Fibroblast of lung (primary cell): ENCODE results near the gene AKNA. TPM values are rescaled to one million over a fixed set of nuclear protein-coding genes. Genes with fewer than 3 reads are reported as not detected.

Experiments
- DNase-seq, 2 donors: peaks; one replicate each; pipeline versions ENCODE4 v3.0.0 to v3.0.0-alpha.2; 2010; ENCODE audit warnings: low read depth in 2 of 2
- H2AFZ ChIP-seq: 2 replicates; pipeline ENCODE4 v1.5.1; 2012; ENCODE audit warnings: low read length, control low read depth, inconsistent platforms
- H3K27ac ChIP-seq: 2 replicates; pipeline ENCODE4 v1.5.1; 2011; ENCODE audit warnings: low read length, control low read depth; ENCODE audit not compliant: insufficient read depth
- H3K27me3 ChIP-seq: 2 replicates; pipeline ENCODE4 v1.5.1; 2011; ENCODE audit warnings: mild to moderate bottlenecking, low read length; ENCODE audit not compliant: control insufficient read depth, insufficient read depth
- H3K36me3 ChIP-seq: 2 replicates; pipeline ENCODE4 v1.5.1; 2011; ENCODE audit warnings: low read length; ENCODE audit not compliant: control insufficient read depth, insufficient read depth
- H3K4me1 ChIP-seq: 2 replicates; pipeline ENCODE4 v1.5.1; 2011; ENCODE audit warnings: low read length; ENCODE audit not compliant: control insufficient read depth, insufficient read depth; ENCODE audit errors: extremely low read depth
- H3K4me2 ChIP-seq: 2 replicates; pipeline ENCODE4 v1.5.1; 2011; ENCODE audit warnings: low read length, control low read depth; ENCODE audit not compliant: insufficient read depth; ENCODE audit errors: extremely low read depth
- H3K4me3 ChIP-seq, 4 experiments: fragments of 200-600 bp in 1 of 4; sonication (generic) in 1 of 4; replicated peaks in 1 of 4; 2 replicates each; pipeline ENCODE4 v1.5.1; 2011 to 2016; ENCODE audit warnings: low read length in 4 of 4, low read depth in 3 of 4, mild to moderate bottlenecking in 3 of 4, control low read depth in 2 of 4, inconsistent platforms in 1 of 4, mixed read lengths in 1 of 4; ENCODE audit not compliant: insufficient read depth in 1 of 4; ENCODE audit errors: control extremely low read depth in 1 of 4
- H3K79me2 ChIP-seq: 2 replicates; pipeline ENCODE4 v1.5.1; 2012; ENCODE audit warnings: mild to moderate bottlenecking, low read length, inconsistent platforms; ENCODE audit not compliant: control insufficient read depth, insufficient read depth
- H3K9ac ChIP-seq: 2 replicates; pipeline ENCODE4 v1.5.1; 2011; ENCODE audit warnings: mild to moderate bottlenecking, low read length, control low read depth; ENCODE audit not compliant: insufficient read depth
- H3K9me3 ChIP-seq: 2 replicates; pipeline ENCODE4 v1.5.1; 2012; ENCODE audit warnings: low read depth, low read length; ENCODE audit not compliant: control insufficient read depth, insufficient read depth
- H4K20me1 ChIP-seq: 2 replicates; pipeline ENCODE4 v1.5.1; 2011; ENCODE audit warnings: low read length; ENCODE audit not compliant: control insufficient read depth, insufficient read depth; ENCODE audit errors: extremely low read depth
- CTCF ChIP-seq, 2 donors: IDR thresholded peaks in 1 of 2; conservative IDR thresholded peaks in 1 of 2; 1 replicate in 1 of 2; 2 replicates in 1 of 2; pipeline ENCODE4 v1.5.1; 2011 to 2012; ENCODE audit warnings: low read length in 2 of 2, control low read depth in 1 of 2, inconsistent platforms in 1 of 2, low read depth in 1 of 2, mild to moderate bottlenecking in 1 of 2
- EZH2 ChIP-seq: IDR thresholded peaks from 2 replicates; pipeline ENCODE4 v1.5.1; 2012; ENCODE audit warnings: low read length, control low read depth, mild to moderate bottlenecking; ENCODE audit errors: missing control alignments
- polyA plus RNA-seq, 2 donors: library from polyadenylated mRNA; depleted of rRNA in 1 of 2; stranded (reverse) in 1 of 2; unstranded in 1 of 2; fragments of >200 nt; gene quantifications; 2 replicates each; pipeline ENCODE4 v1.2.1, GENCODE V29; 2011 to 2012; ENCODE audit warnings: missing spikeins in 1 of 2
- total RNA-seq: library from RNA; depleted of rRNA; stranded (reverse); fragments of >200 nt; gene quantifications from 2 replicates; pipeline ENCODE4 v1.2.1, GENCODE V29; 2014

AKNA gene
- total and polyA plus RNA-seq, 2 donors (not counting 1 experiment from before 2014, with no cell fraction given): 5.6 to 19.3 TPM

DNA sequence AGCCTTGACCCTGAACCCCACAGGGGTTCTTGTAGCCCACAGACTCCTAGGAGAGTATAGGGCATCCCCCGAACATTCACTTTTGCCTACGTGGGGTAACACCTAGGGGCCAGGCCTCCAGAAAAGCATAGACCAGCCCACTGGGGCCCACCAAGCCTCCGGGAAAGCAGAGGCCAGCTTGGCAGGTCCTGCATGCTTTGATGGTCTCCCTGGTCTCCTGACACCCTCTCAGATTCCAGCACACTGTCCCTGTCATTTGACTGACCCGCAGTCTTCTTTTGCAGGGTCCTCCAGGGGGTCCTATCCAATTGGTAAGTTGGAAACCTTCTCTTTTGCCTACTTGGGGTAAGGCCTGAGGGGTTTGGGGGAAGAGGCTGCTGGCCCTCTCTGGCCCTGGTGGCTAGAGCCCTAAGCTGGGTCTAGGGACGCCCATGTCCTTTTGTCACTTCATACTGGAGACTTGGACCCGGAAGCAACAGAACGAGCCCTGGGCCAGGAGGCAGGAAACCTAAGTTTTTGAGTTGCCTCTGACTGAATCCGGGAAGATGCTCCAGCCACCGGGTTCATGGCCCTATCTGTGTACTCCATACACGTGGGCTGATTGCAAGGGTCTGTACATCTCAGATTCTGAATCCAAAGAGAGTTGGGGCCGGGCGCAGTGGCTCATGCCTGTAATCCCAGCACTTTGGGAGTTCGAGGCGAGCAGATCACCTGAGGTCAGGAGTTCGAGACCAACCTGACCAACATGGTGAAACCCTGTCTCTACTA is 85.8 kb downstream of the AKNA start:
- Histone ChIP-seq H3K9ac (no peak overlapping the region), H3K4me2 (no peak overlapping the region), H3K4me1 (no peaks in the 10 kb centered on the region), H3K4me3 (no peak overlapping the region), H4K20me1 (no peaks in the 10 kb centered on the region), H3K27me3 (no peaks in the 10 kb centered on the region), H3K27ac (no peak overlapping the region), H3K9me3 (no peaks in the 10 kb centered on the region), H3K36me3 (no peaks in the 10 kb centered on the region), H3K79me2 (no peaks in the 10 kb centered on the region), H2AFZ (no peak overlapping the region)
- no peak for DNase-seq
- TF ChIP-seq EZH2 (no peak), CTCF (conservative IDR thresholded peaks at IDR 0.05 in 1 of 2, IDR thresholded peaks at IDR 0.05 in 1 of 2; ENCODE audit: low read depth in 1 of 2, low read length in 2 of 2) (no peak)

DNA sequence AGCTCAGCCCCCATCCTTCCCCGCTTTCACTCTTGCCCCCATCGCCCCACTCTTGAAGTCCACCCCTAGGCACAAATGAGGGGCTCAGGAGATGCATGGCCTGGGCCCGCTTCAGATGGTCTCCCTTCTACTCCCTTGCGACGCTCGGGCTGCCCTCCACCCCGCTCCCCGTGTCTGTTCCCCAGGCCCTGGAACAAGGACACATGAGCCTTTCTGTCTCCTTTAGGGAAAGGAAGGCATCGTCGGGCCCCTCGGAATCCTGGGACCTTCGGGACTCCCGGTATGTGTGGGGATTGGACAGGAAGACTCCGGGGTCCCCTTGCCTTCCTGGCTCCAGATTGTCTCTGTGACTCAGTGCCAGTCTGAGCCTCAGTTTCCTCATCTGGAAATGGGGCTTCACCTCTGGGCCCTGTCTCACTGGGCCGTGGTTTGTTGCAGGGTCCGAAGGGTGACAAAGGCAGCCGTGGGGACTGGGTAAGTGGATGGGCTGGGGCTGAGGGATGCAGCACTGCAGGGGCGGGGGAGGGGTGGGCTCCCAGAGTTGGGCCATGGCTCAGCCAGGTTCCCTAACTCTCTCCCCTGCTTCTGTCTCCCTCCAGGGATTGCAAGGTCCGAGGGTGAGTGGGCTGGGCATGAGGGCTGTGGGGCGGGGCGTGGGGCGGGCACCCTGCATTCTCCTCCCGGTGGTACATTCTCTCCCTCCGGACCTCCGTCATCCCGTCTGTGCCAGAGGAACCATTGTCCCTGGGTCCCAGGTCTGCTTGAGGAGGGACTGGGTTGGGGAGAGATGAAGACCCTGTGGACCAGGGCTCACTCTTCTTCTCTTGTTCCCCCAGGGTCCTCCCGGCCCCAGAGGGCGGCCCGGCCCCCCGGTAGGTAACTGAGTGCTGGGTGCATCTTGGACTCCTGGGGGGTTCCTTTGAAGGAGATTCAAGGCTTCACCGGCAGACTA is 86.7 kb downstream of the AKNA start:
- TF ChIP-seq EZH2 (no peak), CTCF (conservative IDR thresholded peaks at IDR 0.05 in 1 of 2, IDR thresholded peaks at IDR 0.05 in 1 of 2; ENCODE audit: low read depth in 1 of 2, low read length in 2 of 2) (no peak)
- H3K27ac ChIP-seq: no peak overlapping the region
- no peak overlapping the region for H3K4me2 ChIP-seq
- no peak overlapping the region for H2AFZ ChIP-seq
- H3K9ac ChIP-seq: no peak overlapping the region
- no peaks in the 10 kb centered on the region for H4K20me1 ChIP-seq
- H3K79me2 ChIP-seq: no peaks in the 10 kb centered on the region
- no peaks in the 10 kb centered on the region for H3K27me3 ChIP-seq
- H3K4me1 ChIP-seq: no peaks in the 10 kb centered on the region
- H3K9me3 ChIP-seq: no peaks in the 10 kb centered on the region
- no peaks in the 10 kb centered on the region for H3K36me3 ChIP-seq
- no peak overlapping the region for H3K4me3 ChIP-seq
- DNase-seq: no peak

- Histone ChIP-seq H3K27me3 (no peaks in the 10 kb centered on the region), H3K27ac (no peak overlapping the region), H4K20me1 (no peaks in the 10 kb centered on the region), H3K4me3 (no peak overlapping the region), H3K79me2 (no peaks in the 10 kb centered on the region), H3K4me1 (no peaks in the 10 kb centered on the region), H3K9ac (no peak overlapping the region), H3K9me3 (no peaks in the 10 kb centered on the region), H2AFZ (no peak overlapping the region), H3K36me3 (no peaks in the 10 kb centered on the region), H3K4me2 (no peak overlapping the region)
- TF ChIP-seq CTCF (conservative IDR thresholded peaks at IDR 0.05 in 1 of 2, IDR thresholded peaks at IDR 0.05 in 1 of 2; ENCODE audit: low read depth in 1 of 2, low read length in 2 of 2): no peak
- TF ChIP-seq EZH2: no peak
- DNase-seq: no peak
These were observed 87.5 kb downstream of the AKNA start for GRCh38 chr9:114300153-114300845.
